GM20000 (cell line): ENCODE data around the gene SORD.
"Not testable (repeated sequence)": the region's sequence is repeated elsewhere in the genome, so short reads cannot be mapped to it uniquely, and the experiment has no call there.

Source experiments
- DNase-seq: peaks from one replicate; pipeline ENCODE4 v3.0.0; 2012; ENCODE audit warnings: low spot score
- CTCF ChIP-seq: IDR thresholded peaks from 2 replicates; pipeline ENCODE4 v1.5.1; 2012; ENCODE audit warnings: mild to moderate bottlenecking, control low read depth; ENCODE audit errors: extremely low read depth, missing control alignments

SORD gene

GRCh38 chr15:45101749-45102148 is 78.8 kb downstream of the SORD start:
- no peak for DNase-seq
- TF ChIP-seq CTCF, result no peak

DNA sequence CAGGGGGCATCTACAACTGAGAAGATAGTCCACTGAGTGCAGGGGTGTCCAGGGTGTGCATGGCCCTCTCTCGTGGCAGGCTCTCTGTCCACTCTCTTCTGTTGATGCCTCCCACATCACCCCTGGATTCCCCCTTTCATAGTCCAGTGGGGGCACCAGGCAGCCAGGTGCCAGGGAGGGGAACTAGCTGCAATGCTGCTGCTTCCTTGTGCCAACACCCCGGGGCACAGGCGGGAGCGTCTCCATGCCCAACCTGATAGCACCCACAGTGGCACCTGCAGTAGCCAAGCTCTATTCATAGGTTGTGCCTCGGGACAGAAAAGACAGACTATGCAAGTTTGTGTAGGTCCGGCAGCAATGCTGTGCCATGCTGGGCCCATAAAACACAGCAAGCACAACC is 79.2 kb downstream of the SORD start:
- TF ChIP-seq CTCF, result no peak
- no peak for DNase-seq

- DNase-seq, result not testable (repeated sequence)
Observed at GRCh38 chr15:45104170-45104569, 81.2 kb downstream of the SORD start.

GRCh38 chr15:45105586-45105985 is 82.6 kb downstream of the SORD start:
- DNase-seq, result no peak
- no peak for TF ChIP-seq CTCF

GRCh38 chr15:45106002-45106790 is 83.2 kb downstream of the SORD start:
- no peak for TF ChIP-seq CTCF
- DNase-seq, result no peak

DNA sequence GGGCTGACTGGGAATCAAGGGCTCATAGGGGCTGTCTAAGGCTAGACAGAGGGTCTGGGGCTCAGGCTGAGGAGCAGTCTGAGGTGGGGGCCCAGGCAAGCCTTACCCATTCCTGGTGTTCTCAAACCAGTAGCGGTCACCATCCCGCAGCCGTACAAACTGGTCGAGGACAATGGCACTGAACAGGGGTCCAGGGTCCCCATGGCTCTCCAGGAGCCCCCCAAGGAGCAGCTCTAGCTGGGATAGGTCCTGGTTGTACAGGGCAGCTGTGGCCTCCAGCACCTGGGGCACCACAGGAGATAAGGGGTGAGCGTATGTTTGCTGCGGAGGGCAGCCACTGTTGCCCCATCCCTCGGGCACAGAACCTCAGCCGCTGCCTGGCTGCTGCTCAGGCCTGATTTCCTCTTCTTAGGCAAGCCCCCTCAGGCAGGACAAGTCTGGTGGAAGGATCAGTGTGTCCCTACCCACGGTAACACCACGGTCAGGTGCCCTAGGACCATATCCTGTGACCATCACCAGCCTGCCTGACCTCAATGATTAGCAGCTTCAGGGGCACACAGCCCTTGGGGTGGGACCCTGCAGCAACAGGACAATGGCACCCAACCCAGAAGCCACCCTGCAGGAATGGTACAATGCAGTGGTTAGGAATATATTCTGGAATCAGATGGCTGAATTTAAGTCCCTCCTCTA is 85.1 kb downstream of the SORD start:
- TF ChIP-seq CTCF, result no peak
- no peak for DNase-seq

GRCh38 chr15:45110256-45110820 is 87.3 kb downstream of the SORD start:
- TF ChIP-seq CTCF, result no peak
- no peak for DNase-seq
